Measurements from ENCODE around the gene CAMTA1. TPM values are rescaled to one million over a fixed set of nuclear protein-coding genes. Genes with fewer than 3 reads are reported as not detected.

The CAMTA1 gene
- total and polyA plus RNA-seq, 9 of the 15 experiments (the other 6 are each of a cell fraction or from before 2014, with no cell fraction given), result 43.9 to 161 (median 65.9) TPM

DNA sequence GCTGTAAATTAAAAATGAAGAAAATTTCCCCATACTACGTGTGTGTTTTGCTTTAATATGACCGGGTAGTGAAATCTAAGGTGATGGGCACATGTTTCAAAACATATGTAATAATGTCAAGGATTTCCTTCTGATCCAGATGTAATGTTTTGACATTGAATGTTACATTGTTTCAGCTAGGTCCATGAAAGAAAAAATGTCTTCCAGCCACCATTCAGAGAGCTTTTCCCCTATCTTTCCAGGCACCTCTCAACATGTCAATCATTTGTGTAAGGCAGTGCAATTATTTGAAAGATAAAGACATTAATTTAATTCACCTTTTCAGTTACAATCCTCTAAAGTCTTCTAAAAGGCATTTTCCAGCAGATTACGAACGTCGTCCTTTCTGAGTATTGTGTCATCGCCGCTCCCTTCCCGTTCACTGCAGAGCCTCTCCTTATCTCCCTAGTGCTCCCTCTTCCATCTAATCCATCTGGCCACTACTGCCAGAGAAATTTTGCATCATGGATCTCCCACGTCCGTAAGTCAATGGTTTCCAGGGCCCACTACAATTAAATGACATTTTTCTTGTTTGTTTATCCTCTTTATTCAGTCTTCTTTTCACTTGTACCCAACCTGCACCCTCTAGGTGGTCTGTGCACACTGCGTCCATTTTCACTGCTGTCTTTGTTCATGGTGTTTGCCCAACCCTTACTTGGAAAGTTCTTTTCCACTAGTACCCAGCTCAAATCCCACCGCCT, 984.6 kb downstream of the CAMTA1 start (continued):
- TF ChIP-seq XRCC5 (IDR thresholded peaks at IDR 0.05; ENCODE audit: low read depth, low read length) (no peak), TSC22D4 (tag; IDR thresholded peaks at IDR 0.05) (no peak), KLF1 (tag; IDR thresholded peaks at IDR 0.05) (no peak), SRSF1 (IDR thresholded peaks at IDR 0.05; ENCODE audit: low read depth, low read length) (no peak), TFAM (CRISPR knock-in tag; conservative IDR thresholded peaks at IDR 0.05) (no peak), MCM3 (IDR thresholded peaks at IDR 0.05) (no peak), ZNF444 (CRISPR knock-in tag; IDR thresholded peaks at IDR 0.05) (no peak), PHTF2 (CRISPR knock-in tag; IDR thresholded peaks at IDR 0.05) (no peak), HNRNPLL (IDR thresholded peaks at IDR 0.05; ENCODE audit: low read depth, low read length, poor library complexity, severe bottlenecking) (no peak), FOSL1 (tag; conservative IDR thresholded peaks at IDR 0.05) (no peak), NELFE (IDR thresholded peaks at IDR 0.05; ENCODE audit: insufficient read depth, insufficient read length) (no peak), MIER1 (IDR thresholded peaks at IDR 0.05; ENCODE audit: low read depth) (no peak), NFXL1 (CRISPR knock-in tag; IDR thresholded peaks at IDR 0.05) (no peak), ZNF561 (CRISPR knock-in tag; conservative IDR thresholded peaks at IDR 0.05) (no peak), MYBL2 (IDR thresholded peaks at IDR 0.05; ENCODE audit: low read depth) (no peak), MYBL2 (CRISPR knock-in tag; IDR thresholded peaks at IDR 0.05; ENCODE audit: borderline replicate concordance) (no peak), MAFG (tag; conservative IDR thresholded peaks at IDR 0.05) (no peak)
- TF ChIP-seq, protein P1, sequence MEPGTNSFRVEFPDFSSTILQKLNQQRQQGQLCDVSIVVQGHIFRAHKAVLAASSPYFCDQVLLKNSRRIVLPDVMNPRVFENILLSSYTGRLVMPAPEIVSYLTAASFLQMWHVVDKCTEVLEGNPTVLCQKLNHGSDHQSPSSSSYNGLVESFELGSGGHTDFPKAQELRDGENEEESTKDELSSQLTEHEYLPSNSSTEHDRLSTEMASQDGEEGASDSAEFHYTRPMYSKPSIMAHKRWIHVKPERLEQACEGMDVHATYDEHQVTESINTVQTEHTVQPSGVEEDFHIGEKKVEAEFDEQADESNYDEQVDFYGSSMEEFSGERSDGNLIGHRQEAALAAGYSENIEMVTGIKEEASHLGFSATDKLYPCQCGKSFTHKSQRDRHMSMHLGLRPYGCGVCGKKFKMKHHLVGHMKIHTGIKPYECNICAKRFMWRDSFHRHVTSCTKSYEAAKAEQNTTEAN (CRISPR knock-in tag; IDR thresholded peaks at IDR 0.05), result no peak
- TF ChIP-seq, protein P2, sequence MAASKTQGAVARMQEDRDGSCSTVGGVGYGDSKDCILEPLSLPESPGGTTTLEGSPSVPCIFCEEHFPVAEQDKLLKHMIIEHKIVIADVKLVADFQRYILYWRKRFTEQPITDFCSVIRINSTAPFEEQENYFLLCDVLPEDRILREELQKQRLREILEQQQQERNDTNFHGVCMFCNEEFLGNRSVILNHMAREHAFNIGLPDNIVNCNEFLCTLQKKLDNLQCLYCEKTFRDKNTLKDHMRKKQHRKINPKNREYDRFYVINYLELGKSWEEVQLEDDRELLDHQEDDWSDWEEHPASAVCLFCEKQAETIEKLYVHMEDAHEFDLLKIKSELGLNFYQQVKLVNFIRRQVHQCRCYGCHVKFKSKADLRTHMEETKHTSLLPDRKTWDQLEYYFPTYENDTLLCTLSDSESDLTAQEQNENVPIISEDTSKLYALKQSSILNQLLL (CRISPR knock-in tag; IDR thresholded peaks at IDR 0.05; ENCODE audit: borderline replicate concordance), result no peak
- TF ChIP-seq, protein P3, sequence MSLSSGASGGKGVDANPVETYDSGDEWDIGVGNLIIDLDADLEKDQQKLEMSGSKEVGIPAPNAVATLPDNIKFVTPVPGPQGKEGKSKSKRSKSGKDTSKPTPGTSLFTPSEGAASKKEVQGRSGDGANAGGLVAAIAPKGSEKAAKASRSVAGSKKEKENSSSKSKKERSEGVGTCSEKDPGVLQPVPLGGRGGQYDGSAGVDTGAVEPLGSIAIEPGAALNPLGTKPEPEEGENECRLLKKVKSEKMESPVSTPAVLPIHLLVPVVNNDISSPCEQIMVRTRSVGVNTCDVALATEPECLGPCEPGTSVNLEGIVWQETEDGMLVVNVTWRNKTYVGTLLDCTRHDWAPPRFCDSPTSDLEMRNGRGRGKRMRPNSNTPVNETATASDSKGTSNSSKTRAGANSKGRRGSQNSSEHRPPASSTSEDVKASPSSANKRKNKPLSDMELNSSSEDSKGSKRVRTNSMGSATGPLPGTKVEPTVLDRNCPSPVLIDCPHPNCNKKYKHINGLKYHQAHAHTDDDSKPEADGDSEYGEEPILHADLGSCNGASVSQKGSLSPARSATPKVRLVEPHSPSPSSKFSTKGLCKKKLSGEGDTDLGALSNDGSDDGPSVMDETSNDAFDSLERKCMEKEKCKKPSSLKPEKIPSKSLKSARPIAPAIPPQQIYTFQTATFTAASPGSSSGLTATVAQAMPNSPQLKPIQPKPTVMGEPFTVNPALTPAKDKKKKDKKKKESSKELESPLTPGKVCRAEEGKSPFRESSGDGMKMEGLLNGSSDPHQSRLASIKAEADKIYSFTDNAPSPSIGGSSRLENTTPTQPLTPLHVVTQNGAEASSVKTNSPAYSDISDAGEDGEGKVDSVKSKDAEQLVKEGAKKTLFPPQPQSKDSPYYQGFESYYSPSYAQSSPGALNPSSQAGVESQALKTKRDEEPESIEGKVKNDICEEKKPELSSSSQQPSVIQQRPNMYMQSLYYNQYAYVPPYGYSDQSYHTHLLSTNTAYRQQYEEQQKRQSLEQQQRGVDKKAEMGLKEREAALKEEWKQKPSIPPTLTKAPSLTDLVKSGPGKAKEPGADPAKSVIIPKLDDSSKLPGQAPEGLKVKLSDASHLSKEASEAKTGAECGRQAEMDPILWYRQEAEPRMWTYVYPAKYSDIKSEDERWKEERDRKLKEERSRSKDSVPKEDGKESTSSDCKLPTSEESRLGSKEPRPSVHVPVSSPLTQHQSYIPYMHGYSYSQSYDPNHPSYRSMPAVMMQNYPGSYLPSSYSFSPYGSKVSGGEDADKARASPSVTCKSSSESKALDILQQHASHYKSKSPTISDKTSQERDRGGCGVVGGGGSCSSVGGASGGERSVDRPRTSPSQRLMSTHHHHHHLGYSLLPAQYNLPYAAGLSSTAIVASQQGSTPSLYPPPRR (CRISPR knock-in tag; IDR thresholded peaks at IDR 0.05; ENCODE audit: borderline replicate concordance), result no peak
- TF ChIP-seq, protein P4, sequence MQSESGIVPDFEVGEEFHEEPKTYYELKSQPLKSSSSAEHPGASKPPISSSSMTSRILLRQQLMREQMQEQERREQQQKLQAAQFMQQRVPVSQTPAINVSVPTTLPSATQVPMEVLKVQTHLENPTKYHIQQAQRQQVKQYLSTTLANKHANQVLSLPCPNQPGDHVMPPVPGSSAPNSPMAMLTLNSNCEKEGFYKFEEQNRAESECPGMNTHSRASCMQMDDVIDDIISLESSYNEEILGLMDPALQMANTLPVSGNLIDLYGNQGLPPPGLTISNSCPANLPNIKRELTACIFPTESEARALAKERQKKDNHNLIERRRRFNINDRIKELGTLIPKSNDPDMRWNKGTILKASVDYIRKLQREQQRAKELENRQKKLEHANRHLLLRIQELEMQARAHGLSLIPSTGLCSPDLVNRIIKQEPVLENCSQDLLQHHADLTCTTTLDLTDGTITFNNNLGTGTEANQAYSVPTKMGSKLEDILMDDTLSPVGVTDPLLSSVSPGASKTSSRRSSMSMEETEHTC (IDR thresholded peaks at IDR 0.05), result no peak
